ENCODE data around the gene KBTBD2.
"Not testable (repeated sequence)": the region's sequence is repeated elsewhere in the genome, so short reads cannot be mapped to it uniquely, and the experiment has no call there.

GRCh38 chr7:32897376-32897775 lies 5.8 kb upstream of the KBTBD2 start:
- not testable (repeated sequence) for TF ChIP-seq EZH2phosphoT487 (IDR thresholded peaks at IDR 0.05; ENCODE audit: insufficient read depth, low read depth); EZH2 (IDR thresholded peaks at IDR 0.05; ENCODE audit: insufficient read depth, poor library complexity, severe bottlenecking)
